Mammary epithelial cell (primary cell): ENCODE data around the gene PCNX2.

Experiments
- CTCF ChIP-seq, 2 donors: IDR thresholded peaks in 1 of 2; conservative IDR thresholded peaks in 1 of 2; 2 replicates each; pipeline ENCODE4 v1.5.1; 2011 to 2012; ENCODE audit warnings: inconsistent platforms in 2 of 2, low read length in 2 of 2, mild to moderate bottlenecking in 2 of 2, control low read depth in 1 of 2, low read depth in 1 of 2; ENCODE audit not compliant: insufficient read depth in 1 of 2; ENCODE audit errors: extremely low read depth in 1 of 2
- EZH2 ChIP-seq: IDR thresholded peaks from 2 replicates; pipeline ENCODE4 v1.6.1; 2012; ENCODE audit warnings: low read length, inconsistent platforms, borderline replicate concordance

- no peak for TF ChIP-seq EZH2
- TF ChIP-seq CTCF (conservative IDR thresholded peaks at IDR 0.05 in 1 of 2, IDR thresholded peaks at IDR 0.05 in 1 of 2; ENCODE audit: extremely low read depth in 1 of 2, insufficient read depth in 1 of 2, low read depth in 1 of 2, low read length in 2 of 2) = no peak
Measured at GRCh38 chr1:233252441-233252840, 43.1 kb downstream of the PCNX2 start.
